GM06990 (cell line): ENCODE data around the gene GSDME.
A peak's percentile ranks its signal among the peaks of the same experiment; 100 is the strongest.

Source experiments
- DNase-seq: peaks from one replicate; pipeline ENCODE4 v3.0.0-alpha.2; 2011; ENCODE audit not compliant: insufficient read length; ENCODE audit errors: extremely low read depth
- H3K27me3 ChIP-seq: replicated peaks from 2 replicates; pipeline ENCODE4 v1.6.0; 2011; ENCODE audit warnings: low read length; ENCODE audit not compliant: control insufficient read depth, insufficient read depth
- H3K36me3 ChIP-seq: 2 replicates; pipeline ENCODE4 v1.5.1; 2011; ENCODE audit warnings: low read length; ENCODE audit not compliant: control insufficient read depth, insufficient read depth
- H3K4me3 ChIP-seq: replicated peaks from 2 replicates; pipeline ENCODE4 v1.5.1; 2011; ENCODE audit warnings: low read depth, mild to moderate bottlenecking, control low read depth, low read length
- CTCF ChIP-seq: IDR thresholded peaks from 2 replicates; pipeline ENCODE4 v1.5.1; 2011; ENCODE audit warnings: low read length, control low read depth, mild to moderate bottlenecking, inconsistent platforms; ENCODE audit not compliant: insufficient read depth, poor library complexity, severe bottlenecking

Gene GSDME

GRCh38 chr7:24660546-24660945, 96.7 kb downstream of the GSDME start:
- DNase-seq: no peak
- Histone ChIP-seq H3K27me3 (no peaks in the 10 kb centered on the region), H3K36me3 (no peaks in the 10 kb centered on the region), H3K4me3 (no peak overlapping the region)
- TF ChIP-seq CTCF: no peak

- Histone ChIP-seq H3K36me3 (no peaks in the 10 kb centered on the region), H3K27me3 (no peaks in the 10 kb centered on the region), H3K4me3 (no peak overlapping the region)
- no peak for TF ChIP-seq CTCF
- peak; percentile 17 for DNase-seq
These were observed 97.8 kb downstream of the GSDME start for GRCh38 chr7:24659505-24659904.

GRCh38 chr7:24657980-24658379, 99.3 kb downstream of the GSDME start:
- H3K27me3 ChIP-seq: no peaks in the 10 kb centered on the region
- H3K4me3 ChIP-seq: no peak overlapping the region
- H3K36me3 ChIP-seq: no peaks in the 10 kb centered on the region
- no peak for DNase-seq
- TF ChIP-seq CTCF: no peak

- TF ChIP-seq CTCF: no peak
These were observed 100.7 kb downstream of the GSDME start for GRCh38 chr7:24656608-24657007.

GRCh38 chr7:24654305-24654704, 103.0 kb downstream of the GSDME start:
- no peak overlapping the region for H3K4me3 ChIP-seq
- DNase-seq: no peak
- TF ChIP-seq CTCF: no peak

More at GRCh38 chr7:24656608-24657007, 100.7 kb downstream of the GSDME start:
- no peaks in the 10 kb centered on the region for H3K27me3 ChIP-seq
- no peaks in the 10 kb centered on the region for H3K36me3 ChIP-seq
- no peak overlapping the region for H3K4me3 ChIP-seq
- DNase-seq: no peak

More at GRCh38 chr7:24654305-24654704, 103.0 kb downstream of the GSDME start:
- Histone ChIP-seq H3K36me3 (no peaks in the 10 kb centered on the region), H3K27me3 (no peaks in the 10 kb centered on the region)
